H9 (cell line): Measurements from ENCODE around the gene SCN1B. TPM values are rescaled to one million over a fixed set of nuclear protein-coding genes. Genes with fewer than 3 reads are reported as not detected.

ENCODE experiments used
- DNase-seq: peaks from one replicate; pipeline ENCODE4 v3.0.0-alpha.2; 2017
- H2AFZ ChIP-seq: one replicate; pipeline ENCODE4 v1.6.1; 2013; ENCODE audit warnings: mild to moderate bottlenecking, low read length, control low read depth, moderate library complexity
- H2AK5ac ChIP-seq: 2 replicates; pipeline ENCODE4 v1.6.1; 2013; ENCODE audit warnings: low read length, control low read depth, mixed read lengths; ENCODE audit not compliant: insufficient read length
- H2BK120ac ChIP-seq: one replicate; pipeline ENCODE4 v1.6.1; 2013; ENCODE audit warnings: low read depth, mild to moderate bottlenecking, low read length, control low read depth, inconsistent platforms; ENCODE audit not compliant: poor library complexity, severe bottlenecking
- H2BK12ac ChIP-seq: 2 replicates; pipeline ENCODE4 v1.6.1; 2013; ENCODE audit warnings: low read length, control low read depth, mixed read lengths, low read depth; ENCODE audit not compliant: insufficient read length
- H2BK15ac ChIP-seq: 2 replicates; pipeline ENCODE4 v1.6.1; 2013; ENCODE audit warnings: low read depth, low read length, control low read depth
- H2BK20ac ChIP-seq: one replicate; pipeline ENCODE4 v1.6.1; 2013; ENCODE audit warnings: low read depth, mild to moderate bottlenecking, low read length, control low read depth, inconsistent platforms; ENCODE audit not compliant: poor library complexity, severe bottlenecking
- H2BK5ac ChIP-seq: 2 replicates; pipeline ENCODE4 v1.6.1; 2013; ENCODE audit warnings: low read length, control low read depth, mixed read lengths; ENCODE audit not compliant: insufficient read length
- H3K14ac ChIP-seq: 2 replicates; pipeline ENCODE4 v1.6.1; 2013; ENCODE audit warnings: low read length, control low read depth; ENCODE audit not compliant: insufficient read depth
- H3K18ac ChIP-seq: 2 replicates; pipeline ENCODE4 v1.6.1; 2013; ENCODE audit warnings: low read depth, mild to moderate bottlenecking, mixed read lengths, low read length, control low read depth; ENCODE audit not compliant: insufficient read length
- H3K23ac ChIP-seq: 2 replicates; pipeline ENCODE4 v1.6.1; 2013; ENCODE audit warnings: low read length, control low read depth, mixed read lengths, low read depth; ENCODE audit not compliant: insufficient read length
- H3K23me2 ChIP-seq: 2 replicates; pipeline ENCODE4 v1.6.1; 2013; ENCODE audit warnings: low read depth, mild to moderate bottlenecking, mixed read lengths, low read length, control low read depth; ENCODE audit not compliant: insufficient read length, poor library complexity, severe bottlenecking
- H3K27ac ChIP-seq: 2 replicates; pipeline ENCODE4 v1.5.1; 2013; ENCODE audit warnings: low read length, control low read depth, mixed read lengths, low read depth; ENCODE audit not compliant: insufficient read length
- H3K27me3 ChIP-seq: 2 replicates; pipeline ENCODE4 v1.6.1; 2013; ENCODE audit warnings: low read length, control low read depth, inconsistent platforms; ENCODE audit not compliant: insufficient read depth
- H3K4ac ChIP-seq: 2 replicates; pipeline ENCODE4 v1.6.1; 2013; ENCODE audit warnings: low read depth, mild to moderate bottlenecking, control low read depth, inconsistent platforms, low read length, moderate library complexity
- H3K4me1 ChIP-seq: 2 replicates; pipeline ENCODE4 v1.6.1; 2013; ENCODE audit warnings: low read length, control low read depth, inconsistent platforms; ENCODE audit not compliant: insufficient read depth
- H3K4me2 ChIP-seq: 2 replicates; pipeline ENCODE4 v1.6.1; 2013; ENCODE audit warnings: low read length, control low read depth, mixed read lengths; ENCODE audit not compliant: insufficient read length, insufficient read depth
- H3K56ac ChIP-seq: 2 replicates; pipeline ENCODE4 v1.6.1; 2013; ENCODE audit warnings: low read depth, mild to moderate bottlenecking, mixed read lengths, low read length, control low read depth; ENCODE audit not compliant: insufficient read length
- H3K79me1 ChIP-seq: 2 replicates; pipeline ENCODE4 v1.6.1; 2013; ENCODE audit warnings: low read depth, mild to moderate bottlenecking, moderate library complexity, low read length, control low read depth, inconsistent platforms; ENCODE audit not compliant: insufficient read depth, poor library complexity, severe bottlenecking
- H3K79me2 ChIP-seq: 2 replicates; pipeline ENCODE4 v1.6.1; 2013; ENCODE audit warnings: low read length, control low read depth, inconsistent platforms; ENCODE audit not compliant: insufficient read depth
- H3K9ac ChIP-seq: 2 replicates; pipeline ENCODE4 v1.6.1; 2013; ENCODE audit warnings: low read length, control low read depth, mixed read lengths; ENCODE audit not compliant: insufficient read length; ENCODE audit errors: extremely low read depth
- H3K9me3 ChIP-seq: one replicate; pipeline ENCODE4 v1.6.1; 2013; ENCODE audit warnings: low read depth, low read length, inconsistent platforms; ENCODE audit not compliant: control insufficient read depth
- H3T11ph ChIP-seq: one replicate; pipeline ENCODE4 v1.6.1; 2013; ENCODE audit warnings: mild to moderate bottlenecking, low read length, control low read depth, inconsistent platforms
- H4K20me1 ChIP-seq: one replicate; pipeline ENCODE4 v1.6.1; 2013; ENCODE audit not compliant: control insufficient read depth, insufficient read length, insufficient read depth
- H4K5ac ChIP-seq: 2 replicates; pipeline ENCODE4 v1.6.1; 2013; ENCODE audit warnings: low read depth, mild to moderate bottlenecking, mixed read lengths, low read length, control low read depth; ENCODE audit not compliant: insufficient read length
- H4K8ac ChIP-seq: replicated peaks from 2 replicates; pipeline ENCODE4 v1.6.1; 2013; ENCODE audit warnings: low read length, control low read depth, mixed read lengths, low read depth; ENCODE audit not compliant: insufficient read length
- H4K91ac ChIP-seq: 2 replicates; pipeline ENCODE4 v1.6.1; 2013; ENCODE audit warnings: low read depth, mild to moderate bottlenecking, moderate library complexity, mixed read lengths, low read length, control low read depth; ENCODE audit not compliant: insufficient read length
- H3K27ac Mint-ChIP-seq, 3 experiments: 2 replicates in 2 of 3; 3 replicates in 1 of 3; pipeline ENCODE4 v1.8.0; 2020 to 2021; ENCODE audit warnings: mixed read lengths in 3 of 3, mild to moderate bottlenecking in 1 of 3, moderate library complexity in 1 of 3
- H3K27me3 Mint-ChIP-seq: 2 replicates; pipeline ENCODE4 v1.8.0; 2021; ENCODE audit warnings: low read depth, mild to moderate bottlenecking, moderate library complexity, mixed read lengths
- H3K36me3 Mint-ChIP-seq, 3 experiments: 2 replicates in 2 of 3; 3 replicates in 1 of 3; pipeline ENCODE4 v1.8.0; 2020 to 2021; ENCODE audit warnings: low read depth in 3 of 3, mixed read lengths in 3 of 3; ENCODE audit not compliant: insufficient read depth in 1 of 3
- H3K4me1 Mint-ChIP-seq, 2 experiments: 2 replicates each; pipeline ENCODE4 v1.8.0; 2020; ENCODE audit warnings: mixed read lengths in 2 of 2
- H3K4me3 Mint-ChIP-seq, 2 experiments: 2 replicates in 1 of 2; 3 replicates in 1 of 2; pipeline ENCODE4 v1.8.0; 2020 to 2021; ENCODE audit warnings: mild to moderate bottlenecking in 2 of 2, mixed read lengths in 2 of 2, moderate library complexity in 1 of 2
- H3K9me3 Mint-ChIP-seq, 2 experiments: 2 replicates in 1 of 2; 3 replicates in 1 of 2; pipeline ENCODE4 v1.8.0; 2020; ENCODE audit warnings: mild to moderate bottlenecking in 2 of 2, mixed read lengths in 2 of 2, moderate library complexity in 1 of 2
- CTCF ChIP-seq: fragments of 200-600 bp; sonication (generic); conservative IDR thresholded peaks from 3 replicates; pipeline ENCODE4 v1.8.0; 2021; ENCODE audit warnings: antibody characterized with exemption, mild to moderate bottlenecking
- WGBS: extraction: QIAGEN DNeasy Blood & Tissue Kit; methylation state at CpG from one replicate; pipeline ENCODE4 v1.1.7; 2013; ENCODE audit warnings: missing lambda C conversion rate, low lambda C conversion rate, mixed read lengths; ENCODE audit not compliant: insufficient read length; ENCODE audit errors: extremely low coverage; 5-methylcytosine and 5-hydroxymethylcytosine counted together
- total RNA-seq: library from RNA; stranded (reverse); gene quantifications from 2 replicates; pipeline ENCODE4 v1.2.1, GENCODE V29; 2021

The SCN1B gene
- total RNA-seq, 1 experiment from 2014 or later, result 3.8 TPM

DNA sequence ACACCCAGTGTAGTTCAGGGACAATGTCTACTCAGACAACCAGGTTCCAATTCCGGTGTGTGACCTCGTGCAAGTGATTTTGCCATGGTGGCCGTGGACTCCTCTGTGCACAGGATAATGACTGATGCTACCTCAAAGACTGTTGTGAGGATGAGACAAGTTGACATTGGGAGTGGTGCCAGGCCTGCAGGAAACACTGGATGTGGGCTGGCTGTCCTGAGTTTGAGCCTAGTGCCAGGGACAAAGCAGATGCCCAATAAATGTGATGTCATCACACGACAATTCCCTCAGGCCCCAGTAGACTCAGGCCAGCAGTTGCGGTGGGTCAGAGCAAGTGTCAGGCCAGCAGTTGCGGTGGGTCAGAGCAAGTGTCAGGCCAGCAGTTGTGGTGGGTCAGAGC, 6.2 kb upstream of the SCN1B start:
- Mint-ChIP-seq H3K4me3 (no peak overlapping the region), H3K4me1 (peaks cover 4 to 7% of the 10 kb centered on the region in 2 experiments; a peak in 3 of 4 replicates), H3K27ac (no peak overlapping the region; a peak in 2 of 7 replicates), H3K36me3 (peaks cover 48 to 90% (median 80%) of the 10 kb centered on the region in 3 experiments), H3K27me3 (peaks cover 10% of the 10 kb centered on the region), H3K9me3 (no peaks in the 10 kb centered on the region; a peak in 1 of 5 replicates)
- Histone ChIP-seq H3K4me1 (no peaks in the 10 kb centered on the region), H3K79me2 (no peaks in the 10 kb centered on the region), H3K14ac (no peak overlapping the region), H2AFZ (no peak overlapping the region), H2BK15ac (no peak overlapping the region), H3K4ac (no peak overlapping the region), H2BK20ac (no peak overlapping the region), H2BK5ac (no peak overlapping the region), H4K20me1 (no peaks in the 10 kb centered on the region), H3K27ac (no peak overlapping the region), H3T11ph (no peak overlapping the region), H3K27me3 (no peaks in the 10 kb centered on the region), H3K23me2 (no peaks in the 10 kb centered on the region), H3K9me3 (no peaks in the 10 kb centered on the region), H3K23ac (no peak overlapping the region), H4K5ac (no peak overlapping the region), H2AK5ac (no peak overlapping the region), H3K79me1 (no peaks in the 10 kb centered on the region), H4K91ac (no peak overlapping the region), H2BK12ac (no peak overlapping the region), H2BK120ac (no peak overlapping the region), H3K4me2 (no peak overlapping the region), H3K9ac (no peak overlapping the region), H3K56ac (no peak overlapping the region), H4K8ac (no peak overlapping the region), H3K18ac (no peak overlapping the region)
- no peak for DNase-seq
- WGBS, result no CpG with 5 or more reads among the region's 6 CpGs
- no peak for TF ChIP-seq CTCF
